ENCODE measurements around the gene RECK. TPM values are rescaled to one million over a fixed set of nuclear protein-coding genes. Genes with fewer than 3 reads are reported as not detected.

Gene RECK
- total RNA-seq, 3 donors from 2014 or later: 2.1 to 13.0 (median 3.7) TPM

GRCh38 chr9:36163786-36164170, 127.1 kb downstream of the RECK start:
- Histone ChIP-seq H3K9me3 (no peaks in the 10 kb centered on the region), H3K36me3 (ENCODE audit: low read depth) (no peaks in the 10 kb centered on the region), H3K4me1 (ENCODE audit: low read depth) (peaks cover 7% of the 10 kb centered on the region), H3K4me3 (no peak overlapping the region)
- no peak for TF ChIP-seq CTCF (IDR thresholded peaks at IDR 0.05)
- intact Hi-C loops (cut with DNase I, micrococcal nuclease): no loop called here
- DNase-seq (no peak), ATAC-seq (no peak)

GRCh38 chr9:36164372-36164771, 127.7 kb downstream of the RECK start:
- peaks cover 7% of the 10 kb centered on the region for H3K4me1 ChIP-seq (ENCODE audit: low read depth)
- no peak for ATAC-seq
- no peak for DNase-seq
- H3K9me3 ChIP-seq: no peaks in the 10 kb centered on the region
- no peak for TF ChIP-seq CTCF (IDR thresholded peaks at IDR 0.05)
- intact Hi-C loops (cut with DNase I, micrococcal nuclease): no loop called here
- no peaks in the 10 kb centered on the region for H3K36me3 ChIP-seq (ENCODE audit: low read depth)
- no peak overlapping the region for H3K4me3 ChIP-seq

DNA sequence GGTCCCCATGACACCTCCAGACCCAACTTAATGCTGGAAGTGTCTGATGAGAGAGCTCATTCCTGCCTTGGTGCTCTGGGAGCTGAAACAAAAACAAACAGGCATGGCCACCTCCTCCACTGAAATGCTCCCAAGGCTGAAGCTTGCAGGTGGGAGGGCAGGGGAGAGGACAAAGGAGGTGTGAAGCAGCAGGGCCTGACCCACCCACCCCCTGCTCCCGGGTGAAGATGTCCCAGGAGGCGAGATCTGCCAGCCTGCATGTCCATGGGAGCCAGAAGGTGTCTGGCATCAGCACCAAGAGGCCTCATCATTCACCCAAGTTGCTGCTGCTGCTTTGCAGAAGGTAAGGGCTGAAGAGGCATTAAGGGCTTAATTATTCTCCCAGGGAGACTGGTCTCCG, 128.3 kb downstream of the RECK start:
- ATAC-seq (no peak), DNase-seq (no peak)
- TF ChIP-seq CTCF (IDR thresholded peaks at IDR 0.05): no peak
- Histone ChIP-seq H3K36me3 (ENCODE audit: low read depth) (no peaks in the 10 kb centered on the region), H3K4me3 (no peak overlapping the region), H3K9me3 (no peaks in the 10 kb centered on the region), H3K4me1 (ENCODE audit: low read depth) (peaks cover 7% of the 10 kb centered on the region)
- intact Hi-C loops (cut with DNase I, micrococcal nuclease): loop anchor here (5.0 kb wide), 1 partner anchor 63 kb away; no protein-coding TSS in a partner anchor

- no peaks in the 10 kb centered on the region for H3K36me3 ChIP-seq (ENCODE audit: low read depth)
- intact Hi-C loops (cut with DNase I, micrococcal nuclease): loop anchor here (5.0 kb wide), 1 partner anchor 63 kb away; no protein-coding TSS in a partner anchor
- no peak for DNase-seq
- TF ChIP-seq CTCF (IDR thresholded peaks at IDR 0.05): no peak
- ATAC-seq: no peak
- peaks cover 7% of the 10 kb centered on the region for H3K4me1 ChIP-seq (ENCODE audit: low read depth)
- H3K9me3 ChIP-seq: no peaks in the 10 kb centered on the region
- H3K4me3 ChIP-seq: no peak overlapping the region
Observed at GRCh38 chr9:36165826-36166167, 129.1 kb downstream of the RECK start.

DNA sequence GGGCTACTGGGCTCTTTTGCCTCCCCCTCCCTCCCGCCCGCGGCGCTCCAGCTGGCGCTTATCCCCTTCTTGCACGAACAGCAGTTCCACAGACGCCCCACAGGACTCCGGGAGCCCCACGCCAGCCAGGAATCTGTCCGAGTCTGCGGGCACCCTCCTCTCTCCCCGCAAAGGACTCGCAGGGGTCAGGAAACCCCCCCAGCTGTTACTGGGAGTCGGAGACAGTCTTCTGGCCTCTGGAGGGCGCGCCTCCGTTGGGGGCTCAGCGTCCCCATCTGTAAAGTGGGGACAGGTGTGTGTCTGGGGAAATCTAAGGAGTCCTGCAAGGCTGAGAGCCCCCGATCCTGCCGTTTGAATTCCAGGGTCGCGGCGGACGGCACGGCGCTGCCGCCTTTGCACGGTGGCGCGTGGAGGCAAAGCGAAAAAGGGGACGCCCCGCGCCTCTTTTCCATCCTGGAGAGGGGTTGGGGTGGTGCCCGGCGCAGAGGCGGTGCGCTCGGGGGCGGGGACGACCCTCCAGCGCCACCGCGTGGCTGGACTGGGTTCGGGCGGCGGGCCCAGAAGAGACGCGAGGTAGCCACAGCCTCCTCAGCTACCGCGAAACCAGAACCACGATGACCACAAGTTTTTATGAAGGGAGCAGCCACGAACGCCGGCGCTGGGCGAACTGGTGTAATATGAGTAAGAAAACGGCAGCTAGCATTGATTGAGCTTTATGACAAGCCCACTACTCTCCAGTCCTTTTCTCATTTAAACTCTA, 129.6 kb downstream of the RECK start:
- ATAC-seq (peak; percentile 99), DNase-seq (peak; percentile 86 to 93 (median 87))
- TF ChIP-seq CTCF (IDR thresholded peaks at IDR 0.05): peak; percentile 91
- Histone ChIP-seq H3K4me3 (no peak overlapping the region), H3K4me1 (ENCODE audit: low read depth) (peaks cover 7% of the 10 kb centered on the region), H3K9me3 (no peaks in the 10 kb centered on the region), H3K36me3 (ENCODE audit: low read depth) (no peaks in the 10 kb centered on the region)
- intact Hi-C loops (cut with DNase I, micrococcal nuclease): loop anchor here (5.0 kb wide), 1 partner anchor 64 kb away; no protein-coding TSS in a partner anchor
